Caco-2 (cell line): ENCODE measurements around the gene CPT1B. TPM values are rescaled to one million over a fixed set of nuclear protein-coding genes. Genes with fewer than 3 reads are reported as not detected.

Source experiments
- BruUV-seq: library from RNA; stranded (reverse); fragments of 400-500 nt; replicated peaks from 2 replicates; lab custom pipeline; 2021; lab: Mats Ljungman, UMichigan
- CTCF ChIA-PET: fragments of 300-600 bp; sonication (Branson Sonifier 250); formaldehyde crosslinking; loops from one replicate; lab custom pipeline; 2022; ENCODE audit warnings: antibody characterized with exemption; lab: Charles Lee
- POLR2A ChIA-PET: fragments of 300-600 bp; sonication (Branson Sonifier 250); formaldehyde crosslinking; loops from one replicate; lab custom pipeline; 2022; ENCODE audit warnings: antibody characterized with exemption; lab: Charles Lee
- DNase-seq, 2 experiments: peaks; one replicate each; pipeline versions ENCODE4 v3.0.0 to v3.0.0-alpha.2; 2020 to 2022
- H3K27me3 ChIP-seq: replicated peaks from 2 replicates; pipeline ENCODE4 v1.6.0; 2011; ENCODE audit warnings: low read length; ENCODE audit not compliant: control insufficient read depth, insufficient read depth
- H3K36me3 ChIP-seq: 2 replicates; pipeline ENCODE4 v1.5.1; 2011; ENCODE audit warnings: low read length; ENCODE audit not compliant: control insufficient read depth, insufficient read depth
- H3K4me1 ChIP-seq: fragments of 250-450 bp; sonication (Bioruptor Pico); 2 replicates; pipeline ENCODE4 v1.5.1; 2020; ENCODE audit warnings: mild to moderate bottlenecking
- H3K4me3 ChIP-seq: 2 replicates; pipeline ENCODE4 v1.5.1; 2011; ENCODE audit warnings: low read depth, mild to moderate bottlenecking, control low read depth, low read length
- H3K9me3 ChIP-seq: fragments of 250-450 bp; sonication (Bioruptor Pico); 2 replicates; pipeline ENCODE4 v1.5.1; 2020; ENCODE audit warnings: mild to moderate bottlenecking, moderate library complexity
- H3K27ac Mint-ChIP-seq: one replicate; pipeline ENCODE4 v1.8.0; 2022; ENCODE audit warnings: mixed read lengths; ENCODE audit not compliant: unreplicated experiment
- H3K27me3 Mint-ChIP-seq: one replicate; pipeline ENCODE4 v1.8.0; 2022; ENCODE audit warnings: mixed read lengths; ENCODE audit not compliant: insufficient read depth, unreplicated experiment
- H3K36me3 Mint-ChIP-seq: one replicate; pipeline ENCODE4 v1.8.0; 2022; ENCODE audit warnings: mild to moderate bottlenecking, mixed read lengths; ENCODE audit not compliant: insufficient read depth, unreplicated experiment
- H3K4me1 Mint-ChIP-seq: one replicate; pipeline ENCODE4 v1.8.0; 2022; ENCODE audit warnings: low read depth, mixed read lengths; ENCODE audit not compliant: unreplicated experiment
- H3K4me3 Mint-ChIP-seq: one replicate; pipeline ENCODE4 v1.8.0; 2022; ENCODE audit warnings: mild to moderate bottlenecking, moderate library complexity, mixed read lengths; ENCODE audit not compliant: unreplicated experiment
- H3K9me3 Mint-ChIP-seq: one replicate; pipeline ENCODE4 v1.8.0; 2022; ENCODE audit warnings: mixed read lengths; ENCODE audit not compliant: unreplicated experiment
- CTCF ChIP-seq, 2 experiments: fragments of 200-600 bp in 1 of 2; IDR thresholded peaks; 1 replicate in 1 of 2; 2 replicates in 1 of 2; pipeline versions ENCODE4 v1.5.1 to v1.8.0; 2011 to 2022; ENCODE audit warnings: antibody characterized with exemption in 1 of 2, control low read depth in 1 of 2, inconsistent platforms in 1 of 2, low read depth in 1 of 2, low read length in 1 of 2, mild to moderate bottlenecking in 1 of 2, moderate library complexity in 1 of 2; ENCODE audit not compliant: insufficient read depth in 1 of 2, severe bottlenecking in 1 of 2, unreplicated experiment in 1 of 2
- intact Hi-C: fragments of 100-400 bp; cut with micrococcal nuclease; formaldehyde crosslinking; loops from one replicate; pipeline ENCODE4 v1.10.0; 2022; ENCODE audit not compliant: unreplicated experiment
- total RNA-seq: library from RNA; stranded (reverse); gene quantifications from 2 replicates; pipeline ENCODE4 v1.2.3, GENCODE V29; 2022

CPT1B gene
- total RNA-seq, 1 experiment from 2014 or later: 19.8 TPM

DNA sequence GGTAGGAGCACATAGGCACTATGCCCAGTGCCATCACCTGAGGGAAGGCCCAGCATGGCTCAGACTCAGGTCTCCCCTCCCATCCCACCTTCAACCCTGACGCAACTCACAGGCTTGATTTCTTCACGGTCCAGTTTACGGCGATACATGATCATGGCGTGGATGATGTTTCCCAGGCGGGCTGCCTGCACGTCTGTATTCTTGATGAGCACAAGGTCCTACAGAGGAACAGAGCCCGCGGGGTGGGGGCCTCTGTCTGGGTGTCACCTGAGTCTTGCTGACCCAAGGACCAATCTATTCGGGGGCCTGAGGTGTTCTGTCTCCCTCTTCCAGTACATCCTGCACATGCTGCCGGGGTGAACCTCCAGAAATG is 3.9 kb downstream of the CPT1B start:
- H3K36me3 ChIP-seq: peaks cover 1% of the 10 kb centered on the region; the same call in 1 of the 2 replicates
- no TSS peak for BruUV-seq
- H3K4me3 ChIP-seq: no peak overlapping the region
- CTCF ChIA-PET: interaction anchor here (2.5 kb wide), 1 partner anchor 46 kb away, joined by 14 read pairs; no protein-coding TSS in a partner anchor
- no peak for DNase-seq
- Mint-ChIP-seq H3K27ac (no peak overlapping the region), H3K36me3 (no peaks in the 10 kb centered on the region), H3K27me3 (no peaks in the 10 kb centered on the region), H3K9me3 (no peaks in the 10 kb centered on the region), H3K4me1 (no peaks in the 10 kb centered on the region), H3K4me3 (no peak overlapping the region)
- H3K4me1 ChIP-seq: 0 out of 2 replicates have a peak, but pooled peaks cover under 1% of the 10 kb centered on the region
- TF ChIP-seq CTCF (IDR thresholded peaks at IDR 0.05; ENCODE audit: insufficient read depth in 1 of 2, low read depth in 1 of 2, low read length in 1 of 2, severe bottlenecking in 1 of 2, unreplicated experiment in 1 of 2): no peak
- POLR2A ChIA-PET: no interaction called here
- no peaks in the 10 kb centered on the region for H3K9me3 ChIP-seq
- no peaks in the 10 kb centered on the region for H3K27me3 ChIP-seq
- intact Hi-C loops: no loop called here

GRCh38 chr22:50573491-50574382 is 4.5 kb downstream of the CPT1B start:
- no peaks in the 10 kb centered on the region for H3K27me3 ChIP-seq
- H3K36me3 ChIP-seq: no peaks in the 10 kb centered on the region
- intact Hi-C loops: no loop called here
- no peaks in the 10 kb centered on the region for H3K9me3 ChIP-seq
- no peaks in the 10 kb centered on the region for H3K4me1 Mint-ChIP-seq
- H3K4me1 ChIP-seq: peaks cover 6% of the 10 kb centered on the region; the same call in 1 of the 2 replicates
- H3K36me3 Mint-ChIP-seq: no peaks in the 10 kb centered on the region
- H3K27ac Mint-ChIP-seq: no peak overlapping the region
- POLR2A ChIA-PET: no interaction called here
- no peak overlapping the region for H3K4me3 ChIP-seq
- BruUV-seq: no TSS peak
- TF ChIP-seq CTCF (IDR thresholded peaks at IDR 0.05; ENCODE audit: insufficient read depth in 1 of 2, low read depth in 1 of 2, low read length in 1 of 2, severe bottlenecking in 1 of 2, unreplicated experiment in 1 of 2): no peak
- no peaks in the 10 kb centered on the region for H3K9me3 Mint-ChIP-seq
- no peak overlapping the region for H3K4me3 Mint-ChIP-seq
- CTCF ChIA-PET: no interaction called here
- no peak for DNase-seq
- no peaks in the 10 kb centered on the region for H3K27me3 Mint-ChIP-seq

GRCh38 chr22:50572965-50573364 is 5.3 kb downstream of the CPT1B start:
- no peaks in the 10 kb centered on the region for H3K4me1 Mint-ChIP-seq
- no peak for TF ChIP-seq CTCF (IDR thresholded peaks at IDR 0.05; ENCODE audit: insufficient read depth in 1 of 2, low read depth in 1 of 2, low read length in 1 of 2, severe bottlenecking in 1 of 2, unreplicated experiment in 1 of 2)
- H3K27ac Mint-ChIP-seq: no peak overlapping the region
- no peaks in the 10 kb centered on the region for H3K27me3 ChIP-seq
- intact Hi-C loops: no loop called here
- DNase-seq: no peak
- no peak overlapping the region for H3K4me3 Mint-ChIP-seq
- H3K27me3 Mint-ChIP-seq: no peaks in the 10 kb centered on the region
- peaks cover 10% of the 10 kb centered on the region; the same call in 1 of the 2 replicates for H3K4me1 ChIP-seq
- ChIA-PET CTCF (interaction anchor here (0.9 to 1.2 kb wide), 2 partner anchors 46 to 48 kb away, joined by 3 to 4 read pairs; partner anchors contain the start of gene SCO2), POLR2A (no interaction called here)
- H3K4me3 ChIP-seq: no peak overlapping the region
- H3K9me3 Mint-ChIP-seq: no peaks in the 10 kb centered on the region
- H3K36me3 ChIP-seq: no peaks in the 10 kb centered on the region
- BruUV-seq: no TSS peak
- no peaks in the 10 kb centered on the region for H3K36me3 Mint-ChIP-seq
- no peaks in the 10 kb centered on the region for H3K9me3 ChIP-seq
